ENCODE measurements around the gene GALNT9. TPM values are rescaled to one million over a fixed set of nuclear protein-coding genes. Genes with fewer than 3 reads are reported as not detected.

GALNT9 gene
- total and polyA plus RNA-seq, 10 donors = 0.20 to 2.4 (median 0.84) TPM

DNA sequence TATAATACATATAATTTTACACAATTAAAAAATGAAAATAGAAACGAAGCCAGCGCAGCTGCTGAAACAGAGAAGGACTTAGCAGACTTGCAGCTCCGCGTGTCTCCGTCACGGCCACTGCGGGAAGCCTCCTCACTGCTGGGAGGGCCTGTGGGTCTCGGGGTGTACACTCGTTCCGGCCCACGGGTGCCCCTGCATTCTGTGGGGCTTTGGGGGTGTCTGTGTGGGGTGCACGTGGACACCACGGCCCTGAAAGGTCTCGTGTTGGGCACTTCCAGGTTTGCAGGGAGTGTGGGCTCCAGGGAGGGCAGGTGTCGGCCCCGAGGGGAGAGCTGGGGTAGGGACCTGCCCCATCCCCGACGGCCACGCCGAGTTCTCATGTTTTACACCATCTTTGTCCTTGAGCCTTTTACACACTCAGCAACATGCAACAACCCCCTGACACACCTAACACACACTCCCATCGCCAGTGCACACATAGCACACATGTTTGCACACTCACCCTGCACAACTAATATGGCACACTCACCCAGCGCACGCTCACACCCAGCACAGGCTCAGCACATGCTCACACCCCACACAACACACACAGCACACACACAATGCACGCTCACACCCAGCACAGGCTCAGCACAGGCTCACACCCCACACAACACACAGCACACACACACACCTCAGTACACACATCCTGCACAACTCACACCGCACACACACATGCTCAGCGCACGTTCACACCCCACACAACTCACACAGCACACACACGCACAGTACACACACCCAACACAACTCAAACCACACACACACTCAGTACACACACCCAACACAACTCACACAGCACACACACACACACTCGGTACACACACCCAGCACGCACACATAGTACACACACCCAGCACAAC, 148.5 kb downstream of the GALNT9 start:
- no peaks in the 10 kb centered on the region for H3K36me3 ChIP-seq
- no peak overlapping the region for H3K27ac ChIP-seq
- H3K4me3 ChIP-seq = no peak overlapping the region
- peaks cover 0 to 33% (median 2%) of the 10 kb centered on the region in 8 donors for H3K9me3 ChIP-seq
- peak; percentile 63 for DNase-seq
- TF ChIP-seq, protein P1, sequence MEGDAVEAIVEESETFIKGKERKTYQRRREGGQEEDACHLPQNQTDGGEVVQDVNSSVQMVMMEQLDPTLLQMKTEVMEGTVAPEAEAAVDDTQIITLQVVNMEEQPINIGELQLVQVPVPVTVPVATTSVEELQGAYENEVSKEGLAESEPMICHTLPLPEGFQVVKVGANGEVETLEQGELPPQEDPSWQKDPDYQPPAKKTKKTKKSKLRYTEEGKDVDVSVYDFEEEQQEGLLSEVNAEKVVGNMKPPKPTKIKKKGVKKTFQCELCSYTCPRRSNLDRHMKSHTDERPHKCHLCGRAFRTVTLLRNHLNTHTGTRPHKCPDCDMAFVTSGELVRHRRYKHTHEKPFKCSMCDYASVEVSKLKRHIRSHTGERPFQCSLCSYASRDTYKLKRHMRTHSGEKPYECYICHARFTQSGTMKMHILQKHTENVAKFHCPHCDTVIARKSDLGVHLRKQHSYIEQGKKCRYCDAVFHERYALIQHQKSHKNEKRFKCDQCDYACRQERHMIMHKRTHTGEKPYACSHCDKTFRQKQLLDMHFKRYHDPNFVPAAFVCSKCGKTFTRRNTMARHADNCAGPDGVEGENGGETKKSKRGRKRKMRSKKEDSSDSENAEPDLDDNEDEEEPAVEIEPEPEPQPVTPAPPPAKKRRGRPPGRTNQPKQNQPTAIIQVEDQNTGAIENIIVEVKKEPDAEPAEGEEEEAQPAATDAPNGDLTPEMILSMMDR (IDR thresholded peaks at IDR 0.05 in 8 of 11, conservative IDR thresholded peaks at IDR 0.05 in 3 of 11) = no peak
- TF ChIP-seq POLR2A (IDR thresholded peaks at IDR 0.05) = no peak
- no peak for TF ChIP-seq POLR2AphosphoS5 (IDR thresholded peaks at IDR 0.05)
- 85 to 91% (median 88%) methylated on average over 30 of the region's 30 CpGs for WGBS, 5 donors
- peaks cover 0 to 37% (median 9%) of the 10 kb centered on the region in 6 donors for H3K4me1 ChIP-seq
- intact Hi-C loops (cut with DNase I; ENCODE audit: low total_unique reads) = no loop called here
- H3K27me3 ChIP-seq (replicated peaks in 1 of 7) = peaks cover 0 to 45% (median 11%) of the 10 kb centered on the region in 7 donors

DNA sequence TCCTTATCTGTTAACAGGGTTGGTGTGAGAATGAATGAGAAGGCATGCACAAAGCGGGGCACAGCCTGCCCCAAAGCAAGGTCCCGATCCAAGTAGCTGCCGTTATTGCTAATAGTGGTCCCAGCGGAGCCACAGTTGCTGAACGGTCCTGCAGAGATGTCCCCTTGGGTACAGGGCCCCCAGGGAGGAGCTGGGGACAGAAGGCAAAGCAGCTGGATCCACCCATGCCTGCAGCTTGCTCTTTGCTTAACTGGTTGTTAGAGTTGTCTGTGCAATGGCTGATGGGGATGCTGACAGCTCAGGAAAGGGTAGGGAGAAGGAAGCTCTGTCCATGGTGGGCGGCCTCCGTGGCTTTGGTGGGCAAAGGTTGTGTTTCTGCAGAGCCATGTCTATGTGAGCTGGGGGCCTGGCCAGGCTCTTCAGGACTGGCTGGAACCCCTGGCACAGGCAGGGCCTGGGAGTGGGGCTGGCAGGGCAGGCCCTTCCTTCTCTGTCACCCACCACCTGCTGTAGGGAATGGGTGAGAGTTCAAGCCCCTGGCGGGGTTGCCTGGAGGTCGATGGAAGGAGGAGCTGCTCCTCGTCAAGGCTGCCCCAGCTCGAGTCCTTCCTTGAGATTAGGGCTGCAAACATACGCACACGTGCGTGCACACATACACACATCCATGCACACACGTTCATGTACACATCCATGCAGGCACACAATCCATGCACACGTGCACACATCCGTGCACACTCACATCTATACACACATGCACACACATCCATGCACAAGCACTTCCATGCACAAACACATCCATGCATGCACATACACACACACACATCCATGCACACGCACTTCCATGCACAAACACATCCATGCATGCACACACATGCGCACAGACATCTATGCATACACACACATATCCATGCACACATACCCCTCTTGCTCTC, 149.7 kb downstream of the GALNT9 start:
- peaks cover 0 to 49% (median 20%) of the 10 kb centered on the region in 7 donors for H3K27me3 ChIP-seq (replicated peaks in 1 of 7)
- H3K4me1 ChIP-seq = peaks cover 0 to 30% (median 8%) of the 10 kb centered on the region in 6 donors
- H3K36me3 ChIP-seq = no peaks in the 10 kb centered on the region
- intact Hi-C loops (cut with DNase I; ENCODE audit: low total_unique reads) = no loop called here
- peaks cover 0 to 23% (median 0%) of the 10 kb centered on the region in 8 donors for H3K9me3 ChIP-seq
- peak; percentile 64 for DNase-seq
- H3K4me3 ChIP-seq = no peak overlapping the region
- 77 to 87% (median 85%) methylated on average over 19 of the region's 19 CpGs for WGBS, 5 donors
- TF ChIP-seq POLR2AphosphoS5 (IDR thresholded peaks at IDR 0.05) (no peak), POLR2A (IDR thresholded peaks at IDR 0.05) (no peak)
- TF ChIP-seq, protein P1 (IDR thresholded peaks at IDR 0.05 in 8 of 11, conservative IDR thresholded peaks at IDR 0.05 in 3 of 11) = no peak
- no peak overlapping the region for H3K27ac ChIP-seq

DNA sequence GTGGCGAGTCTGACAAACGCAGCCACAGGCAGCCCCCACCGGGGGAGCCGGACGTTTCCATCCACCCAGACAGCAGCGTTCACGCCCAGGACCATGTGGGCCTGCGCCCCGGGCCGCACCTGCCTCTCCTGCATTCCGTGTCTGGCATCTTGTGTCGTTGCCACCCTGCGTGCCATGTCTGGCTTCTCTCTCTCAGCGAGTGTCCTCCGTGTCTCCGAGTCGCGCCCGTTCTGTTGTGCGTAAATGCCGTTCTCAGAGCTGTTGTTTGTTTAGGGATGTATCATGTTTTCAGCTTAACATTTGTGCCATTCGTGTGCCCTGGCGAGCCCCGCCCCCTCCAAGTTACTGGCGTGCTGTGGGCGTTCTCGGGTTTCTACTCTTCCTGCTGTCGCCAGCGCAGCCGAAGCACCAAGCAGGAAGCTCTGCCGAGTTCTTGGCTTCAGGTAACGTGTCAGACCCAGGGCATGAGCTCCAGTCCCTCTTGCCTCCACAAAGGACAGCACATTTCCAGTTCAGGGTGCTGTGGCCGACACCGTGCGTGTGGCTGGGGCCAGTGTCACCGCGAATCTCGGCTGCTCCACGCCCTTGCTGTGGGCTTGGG, 150.5 kb downstream of the GALNT9 start:
- peak overlapping the region in 7 of 8 donors; percentile 27 to 67 (median 59) for H3K27ac ChIP-seq
- H3K4me1 ChIP-seq = peaks cover 0 to 30% (median 8%) of the 10 kb centered on the region in 6 donors
- H3K9me3 ChIP-seq = peaks cover 0 to 15% (median 0%) of the 10 kb centered on the region in 8 donors
- 58 to 66% (median 63%) methylated on average over 34 to 39 of the region's 39 CpGs for WGBS, 5 donors
- peak overlapping the region in 1 of 8 donors; percentile 3 for H3K4me3 ChIP-seq
- TF ChIP-seq, protein P1 (IDR thresholded peaks at IDR 0.05 in 8 of 11, conservative IDR thresholded peaks at IDR 0.05 in 3 of 11) = no peak
- no peak for TF ChIP-seq POLR2AphosphoS5 (IDR thresholded peaks at IDR 0.05)
- no peak for TF ChIP-seq POLR2A (IDR thresholded peaks at IDR 0.05)
- H3K27me3 ChIP-seq (replicated peaks in 1 of 7) = peaks cover 0 to 56% (median 21%) of the 10 kb centered on the region in 7 donors
- peak; percentile 74 for DNase-seq
- H3K36me3 ChIP-seq = no peaks in the 10 kb centered on the region
- intact Hi-C loops (cut with DNase I; ENCODE audit: low total_unique reads) = no loop called here
